Measurements from ENCODE around the gene PTDSS2.
"Not testable (repeated sequence)": the region's sequence is repeated elsewhere in the genome, so short reads cannot be mapped to it uniquely, and the experiment has no call there.

Gene PTDSS2

GRCh38 chr11:449889-450808, at the start of gene PTDSS2:
PTDSS2 (plus strand) TSS chr11:450279; CDS start chr11:450456, 177 bp downstream.
- peak; percentile 97 for DNase-seq (ENCODE audit: low spot score)

- not testable (repeated sequence) for DNase-seq (ENCODE audit: low spot score)
Measured at GRCh38 chr11:401196-401595, 48.9 kb upstream of the PTDSS2 start.

GRCh38 chr11:403021-403760, 46.9 kb upstream of the PTDSS2 start:
- DNase-seq (ENCODE audit: low spot score): no peak

- no peak for DNase-seq (ENCODE audit: low spot score)
Measured at GRCh38 chr11:403761-404431, 46.2 kb upstream of the PTDSS2 start.

GRCh38 chr11:404551-405264, 45.4 kb upstream of the PTDSS2 start:
- no peak for DNase-seq (ENCODE audit: low spot score)

- no peak for DNase-seq (ENCODE audit: low spot score)
Measured at GRCh38 chr11:405323-405953, 44.6 kb upstream of the PTDSS2 start.

- DNase-seq (ENCODE audit: low spot score): no peak
Measured at GRCh38 chr11:405954-406795, 43.9 kb upstream of the PTDSS2 start.

GRCh38 chr11:406796-407650, 43.1 kb upstream of the PTDSS2 start:
- peak; percentile 95 for DNase-seq (ENCODE audit: low spot score)

GRCh38 chr11:407651-408123, 42.4 kb upstream of the PTDSS2 start:
- no peak for DNase-seq (ENCODE audit: low spot score)

- no peak for DNase-seq (ENCODE audit: low spot score)
Measured at GRCh38 chr11:408154-409007, 41.7 kb upstream of the PTDSS2 start.

GRCh38 chr11:409008-409599, 41.0 kb upstream of the PTDSS2 start:
- no peak for DNase-seq (ENCODE audit: low spot score)

GRCh38 chr11:409600-410483, 40.2 kb upstream of the PTDSS2 start:
- DNase-seq (ENCODE audit: low spot score): no peak

GRCh38 chr11:410711-411110, 39.4 kb upstream of the PTDSS2 start:
- DNase-seq (ENCODE audit: low spot score): not testable (repeated sequence)

- DNase-seq (ENCODE audit: low spot score): not testable (repeated sequence)
Measured at GRCh38 chr11:411520-411919, 38.6 kb upstream of the PTDSS2 start.

- DNase-seq (ENCODE audit: low spot score): no peak
Measured at GRCh38 chr11:412641-413119, 37.4 kb upstream of the PTDSS2 start.

Data from AG20443 (cell line).